GM18517 (cell line): Measurements from ENCODE around the gene WDR62.
A peak's percentile ranks its signal among the peaks of the same experiment; 100 is the strongest.

ENCODE experiments used
- ATAC-seq: cut with Tn5 transposase; IDR thresholded peaks from one replicate; pipeline ENCODE4 v1.9.1; 2021; ENCODE audit warnings: mild to moderate bottlenecking, moderate library complexity; ENCODE audit not compliant: unreplicated experiment

WDR62 gene

DNA sequence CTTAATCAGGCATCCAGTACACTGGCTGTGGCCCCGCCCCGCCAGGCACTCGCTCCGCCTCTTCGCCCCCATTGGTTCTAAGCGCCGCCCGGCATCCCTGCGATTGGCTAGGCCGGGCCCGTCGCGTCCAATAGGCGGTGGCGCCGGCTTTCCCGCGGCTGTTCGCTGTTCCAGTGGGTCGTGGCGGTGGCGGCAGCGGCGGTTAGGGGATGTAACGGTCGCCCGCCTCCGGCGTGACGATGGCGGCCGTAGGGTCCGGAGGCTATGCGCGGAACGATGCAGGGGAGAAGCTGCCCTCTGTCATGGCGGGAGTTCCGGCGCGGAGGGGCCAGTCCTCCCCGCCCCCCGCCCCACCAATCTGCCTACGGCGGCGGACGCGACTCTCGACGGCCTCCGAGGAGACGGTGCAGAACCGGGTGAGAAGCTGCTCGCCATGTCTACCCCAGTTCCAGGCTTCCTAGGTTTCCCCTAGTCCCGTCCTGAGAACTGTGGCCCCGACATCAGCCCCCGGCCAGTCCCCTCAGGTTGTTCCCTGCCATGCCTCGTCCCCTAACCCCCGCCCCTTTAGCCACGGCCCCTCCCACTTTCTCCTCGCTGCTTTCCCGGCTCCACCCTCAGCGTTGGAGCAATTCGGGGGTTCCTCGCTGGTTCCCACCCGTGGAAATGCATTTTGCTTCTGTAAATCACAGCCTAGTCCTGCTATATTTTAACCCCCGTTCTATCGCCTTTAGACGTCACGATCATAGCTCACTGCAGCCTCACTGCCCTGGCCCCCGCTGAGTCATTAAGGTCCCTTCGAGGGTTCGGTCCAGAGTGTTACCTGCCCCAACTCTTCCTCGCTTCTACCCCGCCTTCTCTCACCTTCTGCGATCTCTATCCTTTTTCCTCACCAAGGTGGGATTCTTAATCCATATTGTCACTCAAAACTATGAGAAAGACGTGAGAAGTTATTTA, at the start of gene WDR62:
TSS of gene WDR62 (plus strand) at position 165 of the 954 bp plus-strand sequence. CDS start at position 240, 75 bp downstream.
- ATAC-seq = peak; percentile 69

GRCh38 chr19:36006955-36007354, 47.7 kb upstream of the WDR62 start:
- ATAC-seq = no peak

DNA sequence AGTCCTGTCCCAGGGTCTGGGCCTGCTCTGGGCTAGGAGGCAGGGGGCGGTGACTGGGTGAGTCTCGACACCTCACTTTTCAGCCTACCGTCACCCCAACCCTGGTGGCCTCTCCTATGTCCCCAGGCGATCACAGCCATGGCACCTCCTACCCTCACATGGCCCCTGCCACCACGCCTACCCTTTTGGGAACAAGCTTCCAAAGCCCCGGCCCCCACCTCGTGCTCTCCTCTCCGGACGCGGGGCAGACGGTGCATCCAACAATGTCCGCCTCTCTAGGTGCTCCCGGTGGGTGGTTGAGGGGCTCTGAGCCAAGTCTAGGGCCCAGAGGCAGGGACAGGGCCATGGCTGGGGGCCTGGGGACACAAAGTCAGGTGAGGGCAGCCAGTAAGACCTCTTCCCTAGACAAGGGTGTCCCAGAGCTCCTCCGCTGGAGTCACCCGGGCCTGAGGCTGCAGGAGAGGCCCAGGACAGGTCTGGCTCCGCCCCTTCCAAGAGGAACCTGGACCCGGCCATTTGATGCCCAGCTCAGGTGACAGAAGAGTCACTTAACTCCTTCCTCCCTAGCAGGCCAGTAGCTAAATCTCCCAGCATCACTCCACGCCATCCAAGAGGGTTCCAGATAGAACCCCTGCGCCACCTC, 46.2 kb upstream of the WDR62 start, which contains the start of gene SYNE4:
TSS of gene SYNE4 (minus strand) at position 478 of the 643 bp plus-strand sequence. CDS start at position 346, 132 bp downstream.
- ATAC-seq = no peak

- ATAC-seq = no peak
These were observed 45.5 kb upstream of the WDR62 start for GRCh38 chr19:36009220-36009619.

- no peak for ATAC-seq
These were observed 44.9 kb upstream of the WDR62 start for GRCh38 chr19:36009633-36010379.

- no peak for ATAC-seq
These were observed 44.3 kb upstream of the WDR62 start for GRCh38 chr19:36010402-36010801.

DNA sequence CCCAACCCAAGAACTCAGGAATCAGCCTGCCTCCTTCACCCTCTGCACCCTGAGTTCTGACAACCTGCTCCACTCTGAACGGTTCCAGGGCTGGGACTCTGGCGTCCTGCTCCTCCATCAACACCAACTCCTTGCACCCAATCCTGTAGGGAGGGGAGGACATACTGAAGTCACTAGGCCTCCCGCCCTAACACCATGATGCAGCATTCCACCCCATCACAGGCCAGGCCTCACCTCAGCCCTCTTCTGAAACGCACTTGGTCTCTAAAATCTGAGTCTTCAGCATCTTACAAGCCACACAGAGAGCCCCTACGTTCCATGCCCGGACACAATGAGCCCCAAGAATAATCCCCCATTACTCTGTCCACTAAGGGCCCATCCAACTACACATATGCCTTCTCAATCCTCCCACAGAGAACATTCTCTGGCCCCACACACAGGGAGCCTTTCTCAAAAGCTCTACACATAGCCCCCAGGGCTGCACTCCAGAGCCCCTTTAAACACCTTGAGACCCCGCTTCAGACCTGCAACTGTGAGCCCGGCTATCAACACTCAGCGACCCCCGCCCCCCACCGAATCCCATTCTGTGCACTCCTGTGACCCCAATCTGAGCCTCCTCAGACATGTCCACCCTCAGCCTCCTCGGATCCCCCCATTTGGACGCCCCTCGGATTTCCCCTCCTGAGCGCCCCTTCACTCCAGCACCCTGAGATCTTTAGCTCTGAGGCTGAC, 41.3 kb upstream of the WDR62 start:
- ATAC-seq = no peak

GRCh38 chr19:36014012-36014924, 40.4 kb upstream of the WDR62 start, which contains the start of gene ALKBH6:
Gene ALKBH6, minus strand, starts transcription at chr19:36014213. Its CDS starts 816 bp downstream, at chr19:36013397.
- ATAC-seq = peak; percentile 93

GRCh38 chr19:36019061-36019670, 35.5 kb upstream of the WDR62 start:
- no peak for ATAC-seq

- no peak for ATAC-seq
These were observed 31.3 kb upstream of the WDR62 start for GRCh38 chr19:36023432-36023831.

GRCh38 chr19:36025541-36025940, 29.2 kb upstream of the WDR62 start:
- ATAC-seq = no peak

GRCh38 chr19:36026091-36026876, 28.4 kb upstream of the WDR62 start:
- ATAC-seq = no peak

- ATAC-seq = no peak
These were observed 27.0 kb upstream of the WDR62 start for GRCh38 chr19:36027696-36028095.

DNA sequence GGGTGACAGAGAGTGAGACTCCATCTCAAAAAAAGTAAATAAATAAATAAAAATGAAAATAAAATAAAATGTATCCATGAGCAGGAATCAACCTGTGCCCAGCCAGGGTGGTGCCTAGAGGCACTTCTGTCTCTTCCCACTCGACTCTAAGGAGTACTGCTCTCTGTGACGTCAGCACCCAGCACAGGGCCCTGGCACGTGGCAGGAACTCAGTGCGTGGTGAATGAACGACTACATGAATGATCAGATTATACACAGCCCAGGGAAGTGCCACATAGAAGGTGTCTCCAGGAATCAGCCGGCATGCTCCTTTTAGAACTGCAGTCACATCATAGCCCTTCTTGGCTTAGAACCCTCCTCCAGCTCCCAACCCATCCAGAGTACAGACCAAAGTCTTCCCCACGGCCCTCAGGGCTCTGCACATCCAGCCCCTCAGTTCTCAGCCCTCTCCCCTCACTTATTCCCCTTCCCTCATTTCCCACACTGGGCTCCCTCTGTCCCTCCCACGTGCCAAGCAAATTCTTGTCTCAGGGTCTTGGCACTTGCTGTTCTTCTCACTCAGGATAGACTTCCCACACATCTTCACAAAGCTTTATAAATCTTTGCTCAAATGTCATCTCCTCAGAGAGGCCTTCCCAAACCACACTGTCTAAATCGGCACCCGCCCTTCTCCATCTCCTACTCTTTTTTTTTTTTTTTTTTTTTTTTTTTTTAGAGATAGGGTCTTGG, 26.2 kb upstream of the WDR62 start:
- no peak for ATAC-seq

DNA sequence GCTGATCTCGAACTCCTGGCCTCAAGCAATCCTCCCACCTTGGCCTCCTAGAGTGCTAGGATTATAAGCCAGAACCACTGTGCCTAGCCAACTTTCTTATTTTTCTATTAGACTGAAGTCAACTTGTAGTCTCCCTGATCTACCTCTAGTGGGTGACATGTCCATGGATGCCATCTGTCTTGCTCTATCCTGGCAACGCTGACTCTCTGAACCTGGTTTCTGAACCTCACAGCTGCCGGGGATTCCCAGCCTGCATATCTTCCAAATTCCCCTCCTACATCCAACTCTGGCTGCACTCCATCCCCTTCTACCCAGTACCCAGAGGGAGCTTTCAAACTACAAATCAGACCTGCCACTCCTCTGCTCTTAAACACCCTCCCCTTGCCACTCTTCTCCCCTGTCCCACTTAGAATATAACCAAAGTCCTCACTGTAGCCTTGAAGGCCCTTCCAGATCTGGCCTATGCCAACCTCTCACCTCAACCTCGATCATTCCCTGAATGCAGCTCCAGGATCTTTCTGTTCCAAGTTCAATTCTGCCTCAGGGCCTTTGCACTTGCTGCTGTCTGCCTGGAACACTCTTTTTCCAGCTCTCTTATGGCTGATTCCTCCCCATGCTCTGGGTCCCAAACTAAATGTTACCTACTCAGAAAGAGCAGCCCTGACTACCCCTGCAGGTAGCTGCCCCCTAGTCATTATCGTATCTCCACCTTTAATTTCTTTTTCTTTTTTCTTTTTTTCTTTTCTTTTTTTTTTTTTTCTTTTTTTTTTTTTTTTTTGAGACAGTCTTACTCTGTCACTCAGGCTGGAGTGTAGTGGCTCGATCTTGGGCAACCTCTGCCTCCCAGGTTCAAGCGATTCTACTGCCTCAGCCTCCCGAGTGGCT, 24.2 kb upstream of the WDR62 start:
- no peak for ATAC-seq

GRCh38 chr19:36031308-36031707, 23.4 kb upstream of the WDR62 start:
- ATAC-seq = no peak
